Daoy (cell line): Measurements from ENCODE around the gene TMF1. TPM values are rescaled to one million over a fixed set of nuclear protein-coding genes. Genes with fewer than 3 reads are reported as not detected.

ENCODE experiments used
- DNase-seq: peaks from one replicate; pipeline ENCODE4 v3.0.0-alpha.2; 2015; ENCODE audit warnings: low read depth
- total RNA-seq: library from RNA; depleted of rRNA; stranded (reverse); fragments of >200 nt; shearing (Covaris generic); gene quantifications from 2 replicates; pipeline ENCODE4 v1.2.3, GENCODE V29; 2014; rRNA removed

Gene TMF1
- total RNA-seq, 1 experiment from 2014 or later: 11.0 TPM

- DNase-seq: no peak
Measured at GRCh38 chr3:68984011-68984530, 68.1 kb downstream of the TMF1 start.

- no peak for DNase-seq
Measured at GRCh38 chr3:68977486-68978167, 74.5 kb downstream of the TMF1 start.

DNA sequence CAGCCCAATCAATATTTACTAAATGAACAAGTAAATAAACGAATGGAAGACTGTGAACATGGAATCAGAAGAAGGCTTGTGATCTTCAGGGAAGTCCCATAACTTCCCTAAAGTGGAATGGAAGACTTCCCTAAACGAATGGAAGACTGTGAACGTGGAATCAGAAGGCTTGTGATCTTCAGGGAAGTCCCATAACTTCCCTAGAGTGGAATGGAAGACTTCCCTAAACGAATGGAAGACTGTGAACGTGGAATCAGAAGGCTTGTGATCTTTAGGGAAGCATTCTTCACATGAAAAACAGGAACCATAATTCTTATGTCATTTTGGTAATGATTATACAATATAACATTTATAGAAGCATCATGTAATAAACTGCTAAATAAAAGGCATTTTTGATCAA lies 77.4 kb downstream of the TMF1 start:
- DNase-seq: no peak

- DNase-seq: no peak
Measured at GRCh38 chr3:68973639-68974038, 78.5 kb downstream of the TMF1 start.

GRCh38 chr3:68972358-68972979 lies 79.7 kb downstream of the TMF1 start:
- DNase-seq: peak; percentile 69

Other genes with a start within 250 kb of the TMF1 start
- gene TAFA4, start 119.8 kb downstream of the TMF1 start, total RNA-seq: not detected in 2 replicates
- 14.9 and 15.3 TPM in 2 replicates for gene EOGT, start 38.6 kb downstream of the TMF1 start, total RNA-seq
- 59.1 and 71.0 TPM in 2 replicates for gene UBA3, start 28.0 kb upstream of the TMF1 start, total RNA-seq
- gene ARL6IP5, start 32.6 kb upstream of the TMF1 start, total RNA-seq: 31.6 and 36.2 TPM in 2 replicates
- not detected in 2 replicates for gene LMOD3, start 70.3 kb upstream of the TMF1 start, total RNA-seq